Measurements from ENCODE around the gene SPAG17.

The SPAG17 gene

DNA sequence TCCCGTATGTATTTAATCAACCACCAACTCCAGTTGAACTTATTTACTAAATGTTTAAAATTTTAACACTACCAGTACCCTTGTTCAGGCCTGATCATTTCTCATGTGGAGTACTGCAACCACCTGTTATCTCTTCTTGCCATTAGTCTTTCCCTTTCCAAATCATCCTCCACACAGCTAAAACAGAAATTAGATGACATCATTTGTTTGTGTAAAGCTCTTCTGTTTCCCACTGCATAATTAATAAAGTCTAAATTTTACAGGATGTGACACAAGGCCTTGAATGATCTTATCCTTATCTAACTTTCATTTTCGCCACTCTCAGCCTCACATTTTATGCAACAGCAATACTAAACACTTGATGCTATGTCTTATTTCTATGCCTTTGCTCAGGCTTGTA, 280.0 kb downstream of the SPAG17 start:
- Histone ChIP-seq H3K27me3 (ENCODE audit: low read length) (no peaks in the 10 kb centered on the region), H3K4me2 (ENCODE audit: low read depth, low read length, poor library complexity, severe bottlenecking) (no peak overlapping the region), H3K27ac (ENCODE audit: low read depth, low read length) (no peak overlapping the region), H3K4me3 (ENCODE audit: insufficient read depth, low read length, poor library complexity, severe bottlenecking) (no peak overlapping the region), H4K20me1 (ENCODE audit: low read depth, low read length) (no peaks in the 10 kb centered on the region), H3F3A (ENCODE audit: insufficient read depth) (no peaks in the 10 kb centered on the region), H3K9me3 (ENCODE audit: insufficient read depth, low read length) (no peaks in the 10 kb centered on the region), H3K9me2 (replicated peaks; ENCODE audit: insufficient read depth, low read length) (no peaks in the 10 kb centered on the region), H3K9ac (ENCODE audit: low read length) (no peak overlapping the region), H3K36me3 (ENCODE audit: low read length) (peaks cover 12% of the 10 kb centered on the region; the same call in 1 of the 2 replicates), H3K79me2 (ENCODE audit: insufficient read depth, low read length) (no peaks in the 10 kb centered on the region), H2AFZ (ENCODE audit: low read depth, low read length, severe bottlenecking) (no peak overlapping the region)
- no peak for TF ChIP-seq EZH2phosphoT487 (conservative IDR thresholded peaks at IDR 0.05; ENCODE audit: low read length)
- TF ChIP-seq, protein P1, sequence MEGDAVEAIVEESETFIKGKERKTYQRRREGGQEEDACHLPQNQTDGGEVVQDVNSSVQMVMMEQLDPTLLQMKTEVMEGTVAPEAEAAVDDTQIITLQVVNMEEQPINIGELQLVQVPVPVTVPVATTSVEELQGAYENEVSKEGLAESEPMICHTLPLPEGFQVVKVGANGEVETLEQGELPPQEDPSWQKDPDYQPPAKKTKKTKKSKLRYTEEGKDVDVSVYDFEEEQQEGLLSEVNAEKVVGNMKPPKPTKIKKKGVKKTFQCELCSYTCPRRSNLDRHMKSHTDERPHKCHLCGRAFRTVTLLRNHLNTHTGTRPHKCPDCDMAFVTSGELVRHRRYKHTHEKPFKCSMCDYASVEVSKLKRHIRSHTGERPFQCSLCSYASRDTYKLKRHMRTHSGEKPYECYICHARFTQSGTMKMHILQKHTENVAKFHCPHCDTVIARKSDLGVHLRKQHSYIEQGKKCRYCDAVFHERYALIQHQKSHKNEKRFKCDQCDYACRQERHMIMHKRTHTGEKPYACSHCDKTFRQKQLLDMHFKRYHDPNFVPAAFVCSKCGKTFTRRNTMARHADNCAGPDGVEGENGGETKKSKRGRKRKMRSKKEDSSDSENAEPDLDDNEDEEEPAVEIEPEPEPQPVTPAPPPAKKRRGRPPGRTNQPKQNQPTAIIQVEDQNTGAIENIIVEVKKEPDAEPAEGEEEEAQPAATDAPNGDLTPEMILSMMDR (IDR thresholded peaks at IDR 0.05; ENCODE audit: insufficient read depth, low read length, poor library complexity, severe bottlenecking), result no peak

DNA sequence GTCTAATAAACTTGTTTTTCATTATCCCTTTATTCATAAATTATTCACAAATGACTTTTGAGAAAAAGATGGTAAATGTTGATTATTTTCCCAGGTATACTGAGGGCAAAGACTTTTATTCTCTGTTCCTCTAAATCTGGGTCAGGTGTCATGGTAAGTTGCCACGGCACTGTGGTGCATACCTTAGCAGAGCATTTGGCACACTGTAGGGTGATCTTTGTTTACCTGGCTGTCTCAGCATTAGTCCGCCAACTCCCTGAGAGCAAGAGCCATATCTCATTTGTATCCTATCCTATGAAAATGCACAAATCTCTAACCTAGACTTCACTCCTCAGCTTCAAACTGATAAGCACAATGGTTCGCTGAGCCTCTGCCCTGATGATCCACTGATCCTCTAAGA, 280.5 kb downstream of the SPAG17 start:
- Histone ChIP-seq H3K9me3 (ENCODE audit: insufficient read depth, low read length) (no peaks in the 10 kb centered on the region), H3K27me3 (ENCODE audit: low read length) (no peaks in the 10 kb centered on the region), H3K4me2 (ENCODE audit: low read depth, low read length, poor library complexity, severe bottlenecking) (no peak overlapping the region), H3K79me2 (ENCODE audit: insufficient read depth, low read length) (no peaks in the 10 kb centered on the region), H3K27ac (ENCODE audit: low read depth, low read length) (no peak overlapping the region), H2AFZ (ENCODE audit: low read depth, low read length, severe bottlenecking) (no peak overlapping the region), H4K20me1 (ENCODE audit: low read depth, low read length) (no peaks in the 10 kb centered on the region), H3K4me3 (ENCODE audit: insufficient read depth, low read length, poor library complexity, severe bottlenecking) (no peak overlapping the region), H3K36me3 (ENCODE audit: low read length) (peaks cover 10% of the 10 kb centered on the region; the same call in 1 of the 2 replicates), H3F3A (ENCODE audit: insufficient read depth) (no peaks in the 10 kb centered on the region), H3K9me2 (replicated peaks; ENCODE audit: insufficient read depth, low read length) (no peaks in the 10 kb centered on the region), H3K9ac (ENCODE audit: low read length) (no peak overlapping the region)
- TF ChIP-seq, protein P1 (IDR thresholded peaks at IDR 0.05; ENCODE audit: insufficient read depth, low read length, poor library complexity, severe bottlenecking), result no peak
- TF ChIP-seq EZH2phosphoT487 (conservative IDR thresholded peaks at IDR 0.05; ENCODE audit: low read length), result no peak
